Hematopoietic multipotent progenitor cell treated with erythropoietin and hydrocortisone succinate and interleukin-3 and kit ligand, for 6 days (in vitro differentiated cells): ENCODE results near the gene PPM1F.
"Not testable (repeated sequence)": the region's sequence is repeated elsewhere in the genome, so short reads cannot be mapped to it uniquely, and the experiment has no call there.

Experiments
- DNase-seq: peaks from one replicate; pipeline ENCODE4 v3.0.0-alpha.2; 2015

PPM1F gene

GRCh38 chr22:21939935-21940334 lies 12.7 kb downstream of the PPM1F start:
- DNase-seq, result not testable (repeated sequence)

- peak; percentile 39 for DNase-seq
These were observed 13.2 kb downstream of the PPM1F start for GRCh38 chr22:21939461-21939913.

- DNase-seq, result no peak
These were observed 13.7 kb downstream of the PPM1F start for GRCh38 chr22:21938906-21939305.

GRCh38 chr22:21938071-21938822 lies 14.4 kb downstream of the PPM1F start:
- DNase-seq, result peak; percentile 91

- no peak for DNase-seq
These were observed 14.9 kb downstream of the PPM1F start for GRCh38 chr22:21937821-21938070.

GRCh38 chr22:21937041-21937820 lies 15.4 kb downstream of the PPM1F start:
- no peak for DNase-seq

GRCh38 chr22:21936151-21936775 lies 16.4 kb downstream of the PPM1F start:
- peak; percentile 66 for DNase-seq

GRCh38 chr22:21933910-21934309 lies 18.7 kb downstream of the PPM1F start:
- no peak for DNase-seq

- DNase-seq, result no peak
These were observed 19.2 kb downstream of the PPM1F start for GRCh38 chr22:21933413-21933812.

- DNase-seq, result no peak
These were observed 20.3 kb downstream of the PPM1F start for GRCh38 chr22:21932347-21932746.

GRCh38 chr22:21931056-21931455 lies 21.6 kb downstream of the PPM1F start:
- no peak for DNase-seq

GRCh38 chr22:21929253-21929652 lies 23.4 kb downstream of the PPM1F start:
- no peak for DNase-seq

- DNase-seq, result no peak
These were observed 24.6 kb downstream of the PPM1F start for GRCh38 chr22:21928048-21928447.

GRCh38 chr22:21927174-21927823 lies 25.3 kb downstream of the PPM1F start:
- DNase-seq, result no peak

- no peak for DNase-seq
These were observed 25.9 kb downstream of the PPM1F start for GRCh38 chr22:21926728-21927127.

GRCh38 chr22:21923163-21923561 lies 29.5 kb downstream of the PPM1F start:
- no peak for DNase-seq

- DNase-seq, result no peak
These were observed 30.1 kb downstream of the PPM1F start for GRCh38 chr22:21922370-21923162.

- DNase-seq, result no peak
These were observed 30.9 kb downstream of the PPM1F start for GRCh38 chr22:21921729-21922128.

GRCh38 chr22:21921184-21921721 lies 31.4 kb downstream of the PPM1F start:
- no peak for DNase-seq

- no peak for DNase-seq
These were observed 32.1 kb downstream of the PPM1F start for GRCh38 chr22:21920341-21921183.
